Left kidney (tissue), 2 donors: ENCODE measurements around the gene B4GALNT4. TPM values are rescaled to one million over a fixed set of nuclear protein-coding genes. Genes with fewer than 3 reads are reported as not detected.
"Not testable (repeated sequence)": the region's sequence is repeated elsewhere in the genome, so short reads cannot be mapped to it uniquely, and the experiment has no call there.

Source experiments
- DNase-seq: peaks from one replicate; pipeline ENCODE4 v3.0.0-alpha.2; 2013
- polyA plus RNA-seq: library from polyadenylated mRNA; unstranded; fragments of 120-200 nt; gene quantifications from one replicate; pipeline ENCODE4 v1.2.1, GENCODE V29; 2013; ENCODE audit not compliant: insufficient read length

Gene B4GALNT4
- polyA plus RNA-seq, 1 donor: 65.8 TPM

DNA sequence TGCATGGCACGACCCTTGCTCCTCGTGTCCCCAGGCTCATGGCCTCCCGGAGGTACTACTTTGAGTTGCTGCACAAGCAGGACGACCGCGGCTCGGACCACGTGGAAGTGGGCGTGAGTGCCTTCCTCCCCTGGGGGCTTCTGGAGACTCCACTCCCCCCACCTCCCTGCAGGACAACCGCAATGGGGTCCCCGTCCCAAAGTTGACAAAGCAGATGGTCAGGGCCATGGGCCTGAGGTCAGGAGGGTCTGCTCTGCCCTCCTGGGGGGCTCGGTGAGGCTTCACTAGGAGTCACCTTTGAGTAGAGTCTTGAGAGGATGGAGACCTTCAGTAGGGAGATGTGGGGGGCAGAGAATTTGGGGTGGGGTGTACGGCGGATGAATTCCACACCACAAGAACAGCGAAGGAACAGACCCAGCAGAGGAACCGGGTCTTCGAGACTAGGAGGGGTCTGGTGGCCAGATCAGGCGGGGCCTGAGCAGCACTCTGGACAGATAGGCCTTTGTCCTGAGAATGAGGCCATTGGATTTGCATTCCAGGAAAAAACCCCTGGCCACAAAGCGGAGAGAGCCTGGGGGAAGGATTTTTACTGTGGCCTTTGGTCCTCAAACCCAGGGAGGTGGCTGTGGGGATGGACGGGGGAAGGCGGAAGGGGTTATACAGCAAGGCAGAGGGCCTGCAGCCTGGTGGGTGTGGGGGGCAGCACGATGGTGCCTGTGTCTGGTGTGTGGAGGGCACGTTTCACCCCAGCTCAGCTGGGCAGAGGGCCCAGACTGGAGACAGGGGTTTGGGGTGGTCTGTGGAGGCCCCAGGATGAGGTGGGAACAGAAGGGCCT lies 4.6 kb downstream of the B4GALNT4 start:
- no peak for DNase-seq

DNA sequence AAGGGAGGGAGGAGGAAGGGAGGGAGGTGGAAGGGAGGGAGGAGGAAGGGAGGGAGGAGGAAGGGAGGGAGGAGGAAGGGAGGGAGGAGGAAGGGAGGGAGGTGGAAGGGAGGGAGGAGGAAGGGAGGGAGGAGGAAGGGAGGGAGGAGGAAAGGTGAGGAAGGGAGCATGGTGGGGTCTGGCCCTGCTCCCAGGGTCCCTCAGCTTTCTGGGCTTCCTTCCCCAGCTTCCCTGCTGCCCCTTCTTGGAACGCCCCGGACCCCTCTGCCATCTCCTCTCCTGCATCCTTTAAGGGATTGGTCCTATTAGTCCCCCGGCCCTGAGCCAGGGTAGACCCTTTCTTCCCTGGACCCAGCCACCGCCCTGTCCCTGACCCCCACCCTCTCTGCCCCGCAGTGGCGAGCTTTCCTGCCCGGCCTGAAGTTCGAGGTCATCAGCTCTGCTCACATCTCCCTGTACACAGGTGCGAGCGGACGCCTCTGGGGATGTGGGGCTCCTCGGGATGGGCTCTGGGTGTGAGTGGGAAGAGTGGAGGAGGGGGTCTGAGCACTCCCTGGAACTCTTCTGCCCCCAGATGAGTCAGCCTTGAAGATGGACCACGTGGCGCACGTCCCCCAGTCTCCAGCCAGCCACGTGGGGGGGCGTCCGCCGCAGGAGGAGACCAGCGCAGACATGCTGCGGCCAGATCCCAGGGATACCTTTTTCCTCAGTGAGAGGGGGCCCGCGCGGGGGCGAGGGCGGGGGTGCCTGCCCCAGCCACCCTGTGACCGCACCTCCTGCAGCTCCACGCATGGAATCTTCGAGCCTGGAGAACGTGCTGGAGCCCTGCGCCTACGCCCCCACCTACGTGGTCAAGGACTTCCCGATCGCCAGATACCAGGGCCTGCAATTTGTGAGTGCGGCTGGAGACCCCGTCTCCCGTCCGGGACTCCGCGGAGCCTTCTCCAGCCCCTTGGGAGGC lies 6.0 kb downstream of the B4GALNT4 start:
- DNase-seq: no peak

DNA sequence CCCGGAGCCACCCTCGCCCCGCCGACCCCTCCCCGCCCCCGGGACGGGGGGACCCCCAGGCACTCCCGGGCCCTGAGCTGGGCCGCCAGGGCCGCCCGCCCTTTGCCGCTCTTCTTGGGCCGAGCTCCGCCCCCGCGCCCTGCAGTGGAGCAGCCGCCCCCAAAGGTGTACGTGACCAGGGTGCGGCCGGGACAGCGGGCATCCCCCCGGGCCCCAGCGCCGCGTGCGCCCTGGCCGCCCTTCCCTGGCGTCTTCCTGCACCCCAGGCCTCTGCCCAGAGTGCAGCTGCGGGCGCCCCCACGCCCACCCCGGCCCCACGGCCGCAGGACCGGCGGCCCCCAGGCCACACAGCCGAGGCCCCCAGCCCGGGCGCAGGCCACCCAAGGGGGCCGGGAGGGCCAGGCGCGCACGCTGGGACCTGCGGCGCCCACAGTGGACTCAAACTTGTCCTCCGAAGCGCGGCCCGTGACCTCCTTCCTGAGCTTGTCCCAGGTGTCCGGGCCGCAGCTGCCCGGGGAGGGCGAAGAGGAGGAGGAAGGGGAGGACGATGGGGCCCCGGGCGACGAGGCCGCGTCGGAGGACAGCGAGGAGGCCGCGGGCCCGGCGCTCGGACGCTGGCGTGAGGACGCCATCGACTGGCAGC lies 7.4 kb downstream of the B4GALNT4 start:
- no peak for DNase-seq

- no peak for DNase-seq
These were observed 8.0 kb downstream of the B4GALNT4 start for GRCh38 chr11:377174-377865.

DNA sequence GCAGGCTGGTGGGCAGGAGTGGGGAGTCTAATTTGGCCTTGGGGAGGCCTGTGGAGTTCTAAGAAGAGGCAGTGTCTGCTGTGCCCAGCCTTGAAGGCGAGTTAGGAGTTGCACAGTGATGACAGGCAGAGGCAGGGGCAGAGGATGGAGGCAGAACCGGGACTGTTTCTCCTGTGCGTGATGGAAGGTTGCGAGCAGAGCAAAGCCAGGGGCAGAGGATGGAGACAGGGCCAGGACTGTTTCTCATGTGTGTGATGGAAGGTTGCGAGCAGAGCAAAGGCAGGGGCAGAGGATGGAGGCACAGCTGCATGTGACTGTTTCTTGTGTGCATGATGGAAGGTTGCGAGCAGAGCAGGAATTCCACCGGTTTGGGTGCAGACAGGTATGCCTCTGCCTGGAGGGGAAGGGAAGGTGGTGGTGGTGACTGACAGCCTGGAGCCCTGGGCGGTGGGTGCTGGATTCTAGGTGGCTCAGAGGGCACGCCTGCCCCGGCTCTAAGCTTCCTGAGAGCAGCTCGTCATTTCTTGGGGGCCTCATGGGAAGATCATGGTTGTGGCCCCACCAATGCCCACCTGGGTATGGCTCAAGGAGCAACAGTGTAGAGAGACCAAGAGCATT lies 8.7 kb downstream of the B4GALNT4 start:
- DNase-seq: no peak

- DNase-seq: no peak
These were observed 10.2 kb downstream of the B4GALNT4 start for GRCh38 chr11:379205-380094.

- no peak for DNase-seq
These were observed 10.8 kb downstream of the B4GALNT4 start for GRCh38 chr11:380095-380480.

- DNase-seq: no peak
These were observed 11.2 kb downstream of the B4GALNT4 start for GRCh38 chr11:380491-380890.

GRCh38 chr11:380996-381395 lies 11.7 kb downstream of the B4GALNT4 start:
- no peak for DNase-seq

- no peak for DNase-seq
These were observed 12.3 kb downstream of the B4GALNT4 start for GRCh38 chr11:381501-382072.

DNA sequence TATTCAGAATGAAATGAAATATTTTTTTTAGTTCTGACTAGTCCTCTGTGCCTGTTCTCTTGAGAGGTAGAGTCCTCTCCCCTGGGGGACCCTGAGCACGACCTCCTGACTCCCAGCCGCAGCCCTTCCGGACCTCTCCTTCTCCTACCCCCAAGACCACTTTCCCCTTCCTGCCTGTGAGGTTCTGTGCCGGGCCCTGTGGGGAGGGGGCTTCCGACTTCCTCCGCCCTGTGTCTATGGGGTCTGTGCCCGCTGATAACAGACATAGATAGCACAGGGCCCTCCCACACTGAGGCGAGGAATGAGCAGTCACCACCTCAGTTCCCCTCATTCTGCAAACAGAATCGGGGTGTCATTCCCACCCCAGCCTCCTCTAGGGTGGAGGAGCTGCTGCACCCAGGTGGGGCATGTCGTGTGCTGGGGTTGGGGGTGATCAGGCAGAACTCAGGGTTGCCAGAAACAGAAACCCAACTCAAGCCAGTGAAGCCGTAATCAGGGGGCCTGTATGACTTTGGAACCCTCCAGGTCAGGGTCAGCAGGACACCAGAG lies 12.9 kb downstream of the B4GALNT4 start:
- DNase-seq: no peak

DNA sequence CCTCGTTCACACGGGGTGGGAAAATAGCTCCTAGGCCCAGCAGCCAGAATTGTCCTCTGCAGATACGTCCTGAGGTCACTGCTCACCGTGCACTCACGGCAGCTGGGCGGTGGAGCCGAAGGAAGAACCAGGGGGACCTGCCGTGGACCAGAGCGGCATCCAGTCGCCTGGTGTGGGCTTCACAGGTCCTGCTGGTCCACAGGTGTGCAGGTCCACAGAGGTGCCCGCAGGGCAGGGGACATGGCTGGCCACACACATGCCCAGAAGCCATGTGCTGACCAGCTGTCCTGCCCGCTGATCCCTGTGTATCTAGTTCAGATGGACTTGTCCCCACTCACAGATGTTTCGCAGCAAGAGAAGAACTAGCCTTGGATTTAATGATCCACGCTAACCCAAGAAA lies 14.1 kb downstream of the B4GALNT4 start:
- no peak for DNase-seq

DNA sequence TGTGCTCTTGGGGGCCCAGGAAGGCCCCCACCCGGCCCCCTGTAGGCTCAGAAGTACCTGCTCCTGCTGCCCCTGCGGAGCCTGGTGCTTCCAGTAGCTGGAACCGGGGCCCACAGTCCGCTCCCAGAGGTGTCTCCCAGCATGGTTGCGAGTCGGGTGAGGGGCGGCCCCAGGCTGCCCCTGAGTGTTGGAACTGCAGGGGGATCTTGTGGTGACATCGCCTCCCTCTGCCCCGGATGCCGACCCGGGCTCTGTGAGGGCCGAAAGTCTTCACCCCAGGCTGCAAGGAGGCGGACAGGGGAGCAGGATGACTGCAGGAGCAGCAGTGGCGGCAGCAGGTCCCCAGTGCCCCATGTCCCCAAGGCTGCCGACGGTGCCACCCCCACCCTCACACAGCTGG lies 15.2 kb downstream of the B4GALNT4 start:
- DNase-seq: no peak

DNA sequence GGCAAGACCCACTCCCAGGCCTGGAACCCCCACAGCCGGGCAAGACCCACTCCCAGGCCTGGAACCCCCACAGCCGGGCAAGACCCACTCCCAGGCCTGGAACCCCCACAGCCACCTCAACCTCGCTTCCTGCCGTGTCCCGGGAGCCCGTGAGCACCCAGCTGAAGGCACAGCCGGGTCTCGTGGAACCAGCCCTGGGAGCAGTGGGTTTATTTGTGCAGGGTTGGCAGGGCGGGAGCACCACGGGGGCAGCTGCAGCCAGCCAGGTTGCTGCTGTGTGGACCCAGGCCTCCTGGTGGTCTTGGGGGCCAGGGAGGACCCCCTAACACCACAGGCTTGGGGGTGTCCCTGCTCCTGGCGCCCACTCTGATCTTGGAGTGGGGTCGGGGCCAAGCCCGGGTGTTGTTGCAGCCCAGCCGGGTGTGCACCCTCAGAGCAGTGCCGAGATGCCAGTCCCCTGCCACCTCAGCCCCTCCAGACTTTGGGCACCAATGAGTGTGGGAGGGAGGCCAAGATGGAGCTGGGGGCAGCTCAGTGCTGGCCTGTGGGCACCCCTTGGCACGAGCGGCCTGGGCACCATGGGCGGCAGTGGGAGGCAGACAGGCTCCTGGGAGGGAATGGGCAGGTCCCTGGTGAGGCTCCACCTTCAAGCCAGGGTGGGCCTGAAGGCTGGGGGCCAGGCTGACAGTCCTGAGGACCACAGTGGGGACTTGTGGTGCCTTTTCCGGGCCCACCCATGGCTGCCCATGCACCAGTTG lies 16.5 kb downstream of the B4GALNT4 start:
- no peak for DNase-seq

GRCh38 chr11:386483-386882 lies 17.2 kb downstream of the B4GALNT4 start:
- no peak for DNase-seq

DNA sequence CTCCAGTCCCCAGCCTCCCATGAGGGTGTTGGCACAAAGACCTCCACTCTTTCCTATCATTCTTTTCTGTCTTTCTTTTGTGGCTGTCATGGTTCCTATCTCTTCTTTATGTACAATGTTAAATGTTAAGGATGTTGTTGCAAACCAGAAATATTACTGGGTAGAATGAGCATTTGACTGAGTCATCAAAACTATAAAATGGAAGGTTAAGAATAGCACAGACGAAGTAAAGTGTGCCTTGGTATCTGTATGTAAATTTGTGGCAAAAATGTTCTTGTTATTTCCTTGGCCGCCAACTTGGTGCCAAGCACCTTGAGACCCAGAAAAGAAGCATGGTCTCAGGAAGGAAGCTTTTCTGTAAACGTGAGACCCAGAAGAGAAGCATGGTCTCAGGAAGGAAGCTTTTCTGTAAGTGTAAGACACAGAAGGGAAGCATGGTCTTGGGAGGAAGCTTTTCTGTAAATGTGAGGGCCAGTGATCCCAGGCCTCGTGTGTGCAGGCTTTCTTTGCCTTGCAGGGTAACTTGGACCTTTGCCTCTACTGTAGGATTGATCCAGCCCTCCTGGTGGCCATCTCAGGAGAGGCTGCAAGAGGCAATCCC lies 18.0 kb downstream of the B4GALNT4 start:
- DNase-seq: no peak

- DNase-seq: not testable (repeated sequence)
These were observed 20.1 kb downstream of the B4GALNT4 start for GRCh38 chr11:389369-389768.

DNA sequence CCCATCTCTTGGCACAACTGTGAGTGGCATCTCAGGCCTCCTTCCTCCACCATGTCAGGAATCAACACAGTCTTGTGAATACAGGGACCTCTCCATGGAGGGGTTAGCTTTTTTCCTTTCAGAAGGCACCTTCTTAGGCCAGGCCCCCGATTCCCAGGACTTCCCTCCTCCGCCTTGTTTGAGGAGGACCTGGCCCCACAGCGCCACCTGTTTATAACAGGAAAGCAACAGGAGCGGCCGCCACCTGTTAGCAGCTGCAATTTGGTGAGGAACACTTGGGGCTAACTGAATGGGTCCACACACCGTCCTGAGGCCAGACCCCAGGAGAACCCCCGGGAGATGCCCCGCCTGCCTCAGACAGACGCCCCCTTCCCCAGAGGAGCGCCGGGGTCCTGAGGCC lies 20.9 kb downstream of the B4GALNT4 start:
- DNase-seq: no peak
